Activated T-cell treated with anti-CD3 and anti-CD28 coated beads, Interleukin-2, amount 50 U/mL, for 4 hours (primary cell): ENCODE results near the gene ZNF398. TPM values are rescaled to one million over a fixed set of nuclear protein-coding genes. Genes with fewer than 3 reads are reported as not detected.

Experiments
- ATAC-seq, 2 donors: fragments of 200-7000 bp; cut with Tn5 transposase; one replicate each; pipeline ENCODE4 v1.10.0; 2021
- DNase-seq: peaks from one replicate; pipeline ENCODE4 v3.0.0-alpha.2; 2020
- H3K27me3 Mint-ChIP-seq: one replicate; pipeline ENCODE4 v1.8.0; 2021; ENCODE audit warnings: low read depth, mixed read lengths
- H3K36me3 Mint-ChIP-seq: one replicate; pipeline ENCODE4 v1.8.0; 2022; ENCODE audit warnings: mixed read lengths; ENCODE audit not compliant: insufficient read depth
- H3K4me1 Mint-ChIP-seq: one replicate; pipeline ENCODE4 v1.8.0; 2021; ENCODE audit warnings: low read depth, mixed read lengths
- H3K4me3 Mint-ChIP-seq: one replicate; pipeline ENCODE4 v1.8.0; 2021; ENCODE audit warnings: mild to moderate bottlenecking, moderate library complexity, mixed read lengths
- H3K9me3 Mint-ChIP-seq: one replicate; pipeline ENCODE4 v1.8.0; 2021; ENCODE audit warnings: mixed read lengths
- total RNA-seq, 3 donors: library from RNA; stranded (reverse); gene quantifications; one replicate each; pipeline ENCODE4 v1.2.1, GENCODE V29; 2021

The ZNF398 gene
- total RNA-seq, 3 donors from 2014 or later = 15.8 to 17.1 (median 16.3) TPM

DNA sequence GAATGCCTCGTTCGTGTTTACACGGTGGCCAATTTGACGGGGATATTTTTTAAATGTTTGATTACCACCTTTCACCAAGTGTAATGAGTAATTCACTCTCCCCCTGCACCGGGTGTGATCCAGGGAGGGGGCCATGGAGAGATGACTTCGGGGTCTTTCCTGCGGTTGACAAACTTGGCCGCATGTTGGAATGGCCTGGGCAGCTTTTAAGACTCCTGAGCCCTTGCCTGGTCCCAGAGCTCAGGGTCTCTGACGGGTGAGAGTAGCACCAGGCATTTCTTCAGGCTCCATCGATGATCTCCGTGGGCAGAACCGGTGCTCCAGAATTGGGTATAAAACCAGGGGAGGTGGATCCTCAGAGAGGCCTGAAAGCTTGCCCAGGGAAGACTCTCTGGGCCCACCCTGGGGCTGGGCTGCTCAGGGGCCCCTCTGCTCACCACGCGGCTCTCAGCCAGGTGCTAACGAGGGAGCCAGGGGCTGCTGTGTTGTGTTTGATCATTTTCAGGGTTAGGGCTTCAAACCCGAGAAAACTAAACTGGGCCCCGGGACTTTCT, 49.0 kb downstream of the ZNF398 start:
- H3K4me1 Mint-ChIP-seq = peaks cover 47% of the 10 kb centered on the region
- no peak for DNase-seq
- peak; percentile 7 for ATAC-seq

DNA sequence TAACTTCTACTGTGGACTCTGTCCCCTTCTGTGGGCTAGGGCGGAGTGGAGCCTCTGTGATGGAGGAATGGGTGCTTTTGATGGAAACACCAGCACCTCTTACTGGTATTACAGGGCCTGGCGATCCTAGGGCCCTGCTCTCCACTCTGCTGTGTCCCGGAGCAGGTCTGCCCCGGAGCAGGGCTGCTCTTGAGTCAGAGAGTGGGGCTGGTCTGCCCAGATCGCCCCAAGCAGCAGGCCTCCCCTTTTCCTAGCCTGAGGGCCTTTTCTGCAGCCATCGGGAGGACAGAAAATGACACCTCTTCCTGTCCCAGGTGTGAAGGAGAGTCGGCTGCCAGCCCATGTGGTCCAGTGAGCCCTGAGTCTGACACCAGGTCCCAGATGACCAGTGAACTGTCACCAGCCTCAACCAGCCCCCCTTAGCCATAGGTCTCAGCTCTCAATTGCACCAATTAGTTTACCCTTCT, 49.5 kb downstream of the ZNF398 start:
- ATAC-seq (no peak), DNase-seq (no peak)
- H3K9me3 Mint-ChIP-seq = no peaks in the 10 kb centered on the region
- H3K27me3 Mint-ChIP-seq = no peaks in the 10 kb centered on the region
- H3K4me3 Mint-ChIP-seq = peak overlapping the region; percentile 92
- peaks cover 45% of the 10 kb centered on the region for H3K4me1 Mint-ChIP-seq
- H3K36me3 Mint-ChIP-seq = peaks cover 28% of the 10 kb centered on the region

More for the DNA sequence above, 49.0 kb downstream of the ZNF398 start:
- Mint-ChIP-seq H3K9me3 (no peaks in the 10 kb centered on the region), H3K36me3 (peaks cover 25% of the 10 kb centered on the region), H3K27me3 (no peaks in the 10 kb centered on the region), H3K4me3 (peak overlapping the region; percentile 92)

DNA sequence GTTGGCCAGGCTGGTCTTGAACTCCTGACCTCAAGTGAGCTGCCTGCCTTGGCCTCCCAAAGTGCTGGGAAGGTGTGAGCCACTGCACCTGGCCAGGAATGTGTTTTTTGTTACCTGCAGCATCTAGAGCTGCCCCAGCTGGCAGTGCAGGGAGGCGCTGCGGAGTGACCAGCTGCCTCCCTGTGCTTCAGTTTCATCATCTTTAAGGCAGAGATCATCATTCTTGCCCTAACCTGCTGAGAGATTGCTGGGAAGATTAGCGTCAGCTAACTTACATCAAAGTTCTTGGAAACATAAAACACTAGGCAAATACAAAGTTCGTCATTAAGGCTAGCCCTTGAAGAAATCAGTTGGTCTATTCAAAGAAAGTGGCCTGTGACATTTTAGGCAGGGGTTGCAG, 50.4 kb downstream of the ZNF398 start:
- ATAC-seq = no peak
- H3K4me1 Mint-ChIP-seq = peaks cover 44% of the 10 kb centered on the region
- peaks cover 31% of the 10 kb centered on the region for H3K36me3 Mint-ChIP-seq
- H3K4me3 Mint-ChIP-seq = peak overlapping the region; percentile 92
- no peaks in the 10 kb centered on the region for H3K27me3 Mint-ChIP-seq
- H3K9me3 Mint-ChIP-seq = no peaks in the 10 kb centered on the region
- no peak for DNase-seq

DNA sequence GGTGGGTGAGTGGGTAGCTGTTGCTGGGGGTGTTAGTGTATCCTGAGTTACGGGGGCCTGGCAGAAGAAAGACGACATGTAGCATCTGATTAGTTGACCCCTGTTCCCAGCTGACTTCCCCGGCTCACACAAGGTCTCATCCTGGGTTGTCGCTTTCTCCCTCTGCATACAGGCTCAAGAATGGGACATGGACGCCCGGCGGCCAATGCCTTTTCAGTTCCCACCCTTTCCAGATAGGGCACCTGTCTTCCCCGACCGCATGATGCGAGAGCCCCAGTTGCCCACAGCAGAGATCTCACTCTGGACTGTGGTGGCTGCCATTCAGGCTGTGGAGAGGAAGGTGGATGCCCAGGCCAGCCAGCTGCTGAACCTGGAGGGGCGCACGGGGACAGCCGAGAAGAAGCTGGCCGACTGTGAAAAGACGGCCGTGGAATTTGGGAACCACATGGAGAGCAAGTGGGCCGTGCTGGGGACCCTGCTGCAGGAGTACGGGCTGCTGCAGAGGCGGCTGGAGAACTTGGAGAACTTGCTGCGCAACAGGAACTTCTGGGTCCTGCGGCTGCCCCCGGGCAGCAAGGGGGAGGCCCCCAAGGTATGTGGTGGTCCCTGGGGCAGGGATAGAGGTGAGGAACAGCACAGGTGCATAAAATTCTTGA, 51.0 kb downstream of the ZNF398 start:
- Mint-ChIP-seq H3K4me3 (peak overlapping the region; percentile 24), H3K4me1 (peaks cover 46% of the 10 kb centered on the region), H3K27me3 (no peaks in the 10 kb centered on the region), H3K9me3 (no peaks in the 10 kb centered on the region), H3K36me3 (peaks cover 37% of the 10 kb centered on the region)
- ATAC-seq (no peak), DNase-seq (no peak)

DNA sequence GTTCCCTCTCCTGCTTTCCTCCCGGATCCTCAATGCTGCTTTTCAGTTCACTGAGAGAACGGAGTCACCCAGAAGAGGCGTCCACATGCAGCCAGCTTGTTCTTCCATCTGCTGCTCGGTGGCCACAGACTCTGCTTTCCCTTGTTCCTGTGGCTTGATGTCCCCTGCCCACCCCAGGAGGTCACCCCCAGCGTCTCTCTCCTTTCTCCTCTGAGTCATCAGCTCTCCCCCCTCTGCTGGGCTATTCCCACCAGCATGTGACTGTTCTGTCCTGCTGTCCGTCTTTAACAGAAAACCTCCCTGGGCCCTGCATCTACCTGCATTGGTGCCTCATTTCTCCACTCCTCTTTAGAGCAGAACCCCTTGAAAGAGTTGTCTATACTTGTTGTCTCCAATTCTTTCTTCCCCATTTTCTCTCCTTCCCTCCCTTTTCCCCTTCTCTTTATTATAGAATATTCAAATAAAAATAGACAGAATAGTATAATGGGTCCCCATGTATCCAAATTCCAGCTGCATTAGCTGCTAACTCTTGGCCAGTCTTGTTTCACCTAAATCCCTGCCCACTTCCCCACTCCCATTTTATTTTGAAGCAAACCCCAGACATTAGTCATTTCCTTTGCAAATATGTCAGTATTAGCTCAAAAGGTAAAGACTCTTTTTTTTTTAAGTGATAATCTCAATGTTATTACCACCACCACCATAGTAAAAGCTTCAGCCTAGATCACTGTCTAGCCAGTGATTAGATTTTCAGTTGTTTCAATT, 52.2 kb downstream of the ZNF398 start:
- no peak for DNase-seq
- H3K36me3 Mint-ChIP-seq = peaks cover 46% of the 10 kb centered on the region
- H3K4me3 Mint-ChIP-seq = no peak overlapping the region
- H3K4me1 Mint-ChIP-seq = peaks cover 50% of the 10 kb centered on the region
- H3K27me3 Mint-ChIP-seq = no peaks in the 10 kb centered on the region
- no peak for ATAC-seq
- H3K9me3 Mint-ChIP-seq = no peaks in the 10 kb centered on the region

DNA sequence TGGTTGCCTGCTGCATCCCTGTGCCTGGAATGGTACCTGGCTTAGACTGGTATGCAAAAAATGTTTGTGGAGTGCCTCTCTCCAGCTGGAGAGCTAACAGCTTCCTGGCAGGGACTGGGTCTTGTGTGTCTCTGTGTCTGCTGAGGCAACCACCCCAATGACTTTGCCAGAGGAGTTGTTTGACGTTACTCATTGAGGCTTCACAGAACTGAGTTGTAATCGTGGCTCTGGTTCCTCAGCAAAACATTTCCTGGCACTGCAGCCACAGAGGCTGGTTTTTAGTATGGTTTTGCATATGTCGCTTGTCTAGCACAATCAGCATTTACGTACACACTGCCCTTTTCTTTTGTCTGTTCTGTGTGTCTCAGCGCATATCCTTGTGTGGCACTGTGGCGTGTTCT, 55.6 kb downstream of the ZNF398 start:
- no peaks in the 10 kb centered on the region for H3K27me3 Mint-ChIP-seq
- H3K4me3 Mint-ChIP-seq = no peak overlapping the region
- H3K4me1 Mint-ChIP-seq = peaks cover 36% of the 10 kb centered on the region
- no peaks in the 10 kb centered on the region for H3K9me3 Mint-ChIP-seq
- DNase-seq (no peak), ATAC-seq (peak; percentile 62 to 74)
- H3K36me3 Mint-ChIP-seq = peaks cover 62% of the 10 kb centered on the region

DNA sequence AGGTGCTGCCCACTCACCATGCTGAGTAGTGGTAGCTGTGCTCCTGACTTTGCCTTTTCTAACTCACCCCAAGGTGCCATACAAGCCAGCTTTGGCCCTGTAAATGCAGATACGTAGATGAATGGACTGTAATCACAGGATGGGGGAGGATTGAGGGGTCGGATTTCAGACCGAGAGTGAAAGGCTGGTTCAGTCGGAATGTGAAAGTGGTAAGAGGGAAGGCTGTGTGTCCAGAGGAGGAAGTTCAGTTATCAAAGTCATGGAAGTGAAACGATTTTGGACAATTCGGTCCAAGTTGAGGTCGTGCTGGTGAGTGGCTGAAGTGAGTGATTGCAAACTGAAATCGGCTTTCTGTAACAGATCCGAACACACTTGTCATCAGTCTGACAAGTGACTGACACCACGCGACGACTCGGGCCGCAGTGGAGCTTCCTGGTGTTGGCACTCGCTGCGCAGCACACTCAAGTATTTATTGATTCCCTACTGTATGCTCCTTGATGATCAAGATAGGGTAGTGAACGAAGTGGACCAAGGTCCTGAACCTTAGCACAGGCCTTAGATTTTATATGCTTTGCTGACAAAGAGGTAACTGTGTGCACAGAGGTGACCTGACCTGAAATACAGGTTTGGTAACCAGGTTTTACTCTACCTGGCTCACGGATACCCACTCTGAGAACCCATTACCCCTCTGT, 58.6 kb downstream of the ZNF398 start:
- ATAC-seq (no peak), DNase-seq (no peak)
- peaks cover 55% of the 10 kb centered on the region for H3K36me3 Mint-ChIP-seq
- H3K9me3 Mint-ChIP-seq = no peaks in the 10 kb centered on the region
- H3K4me1 Mint-ChIP-seq = peaks cover 31% of the 10 kb centered on the region
- no peak overlapping the region for H3K4me3 Mint-ChIP-seq
- no peaks in the 10 kb centered on the region for H3K27me3 Mint-ChIP-seq

DNA sequence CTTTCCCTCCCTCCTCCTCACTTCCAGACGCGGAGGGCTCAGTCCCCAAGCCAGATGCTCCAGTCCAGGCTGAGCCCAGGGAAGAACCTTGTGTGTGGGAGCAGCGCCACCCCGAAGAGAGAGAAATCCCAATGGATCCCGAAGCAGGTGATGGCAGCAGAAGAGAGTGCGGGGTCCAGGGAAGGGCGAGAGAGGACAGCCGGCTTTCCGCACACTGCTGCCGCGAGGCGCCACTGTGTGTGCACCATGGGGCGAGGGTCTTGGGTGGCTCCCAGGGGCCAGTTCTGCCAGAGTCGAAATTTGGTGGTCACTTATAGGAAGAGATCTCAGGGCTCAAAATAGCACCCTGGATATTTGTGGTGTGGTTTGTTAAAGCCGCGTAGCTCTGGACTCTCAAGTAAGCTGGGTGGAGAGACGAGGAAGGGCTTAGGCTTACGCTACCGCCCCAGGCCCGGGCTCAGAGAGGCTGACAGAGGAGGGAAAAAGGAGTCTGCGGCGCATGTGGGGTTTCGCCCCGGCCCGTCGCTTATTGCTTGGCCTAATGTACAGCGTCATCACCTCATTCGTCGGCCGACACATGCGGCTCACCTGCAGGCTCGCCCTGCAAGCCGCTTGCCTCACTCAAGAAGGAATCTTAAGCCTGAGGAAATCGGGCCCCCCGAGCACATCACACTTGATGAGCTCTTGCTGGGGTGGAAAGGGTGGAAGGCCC, 60.2 kb downstream of the ZNF398 start:
- peaks cover 24% of the 10 kb centered on the region for H3K4me1 Mint-ChIP-seq
- ATAC-seq (no peak), DNase-seq (no peak)
- no peak overlapping the region for H3K4me3 Mint-ChIP-seq
- H3K36me3 Mint-ChIP-seq = peaks cover 56% of the 10 kb centered on the region
- no peaks in the 10 kb centered on the region for H3K27me3 Mint-ChIP-seq
- H3K9me3 Mint-ChIP-seq = no peaks in the 10 kb centered on the region

DNA sequence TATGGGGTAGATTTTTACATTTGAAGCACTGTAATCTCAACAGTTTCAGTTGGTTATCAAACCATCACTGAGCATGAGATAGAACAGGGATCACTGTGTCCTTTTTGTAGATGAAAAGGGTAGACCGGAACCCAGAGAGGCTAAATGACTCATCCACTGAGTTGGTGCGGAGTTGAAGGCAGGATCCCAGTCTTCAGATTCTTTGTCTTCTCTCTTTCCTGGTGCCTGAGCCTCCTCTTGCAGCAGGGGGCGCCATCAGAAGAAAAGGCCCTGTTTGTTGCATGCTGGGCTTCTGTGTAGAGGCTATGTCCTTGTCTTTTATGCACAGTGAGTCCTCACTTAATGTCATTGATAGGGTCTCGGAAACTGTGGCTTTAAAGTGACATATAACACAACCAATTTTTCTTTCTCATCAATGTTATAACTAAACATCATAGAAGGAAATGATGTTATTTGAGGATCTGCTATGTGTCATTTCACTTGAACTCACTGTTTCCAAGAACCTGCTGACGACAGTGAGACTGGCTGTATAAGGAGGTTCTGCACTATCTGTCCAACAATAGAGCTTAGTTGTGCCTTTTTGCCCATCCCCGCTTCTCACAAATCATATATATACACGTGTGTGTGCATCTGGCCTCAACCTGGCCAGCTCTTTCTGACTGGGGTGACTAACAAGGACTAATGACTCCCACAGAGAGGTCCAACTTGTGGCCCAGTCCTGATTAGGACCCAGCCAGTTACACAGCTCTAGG, 62.4 kb downstream of the ZNF398 start:
- H3K27me3 Mint-ChIP-seq = no peaks in the 10 kb centered on the region
- DNase-seq = peak; percentile 70
- peaks cover 49% of the 10 kb centered on the region for H3K36me3 Mint-ChIP-seq
- peak overlapping the region; percentile 36 for H3K4me3 Mint-ChIP-seq
- peak; percentile 88 for ATAC-seq
- H3K9me3 Mint-ChIP-seq = no peaks in the 10 kb centered on the region
- H3K4me1 Mint-ChIP-seq = peaks cover 16% of the 10 kb centered on the region

DNA sequence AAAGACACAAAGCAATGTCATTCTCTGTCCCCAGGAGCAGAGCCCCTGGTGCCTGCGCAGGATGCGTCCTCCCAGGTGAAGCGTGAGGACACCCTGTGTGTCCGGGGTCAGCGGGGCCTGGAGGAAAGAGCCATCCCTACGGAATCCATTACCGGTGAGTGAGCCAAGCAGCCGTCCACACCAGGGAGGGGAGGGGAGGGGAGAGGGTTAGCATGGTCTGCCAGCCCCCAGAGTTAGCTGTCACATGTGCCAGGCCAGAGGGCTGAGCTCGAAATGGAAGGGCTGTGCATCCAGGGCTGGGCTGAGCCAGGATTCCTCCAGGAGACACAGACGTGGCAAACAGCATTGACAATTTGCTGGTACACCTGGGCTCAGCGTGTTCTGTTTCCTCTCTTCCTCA, 63.3 kb downstream of the ZNF398 start:
- no peak for ATAC-seq
- DNase-seq = no peak
- Mint-ChIP-seq H3K36me3 (peaks cover 48% of the 10 kb centered on the region), H3K9me3 (no peaks in the 10 kb centered on the region), H3K4me3 (no peak overlapping the region), H3K4me1 (peaks cover 16% of the 10 kb centered on the region), H3K27me3 (no peaks in the 10 kb centered on the region)

DNA sequence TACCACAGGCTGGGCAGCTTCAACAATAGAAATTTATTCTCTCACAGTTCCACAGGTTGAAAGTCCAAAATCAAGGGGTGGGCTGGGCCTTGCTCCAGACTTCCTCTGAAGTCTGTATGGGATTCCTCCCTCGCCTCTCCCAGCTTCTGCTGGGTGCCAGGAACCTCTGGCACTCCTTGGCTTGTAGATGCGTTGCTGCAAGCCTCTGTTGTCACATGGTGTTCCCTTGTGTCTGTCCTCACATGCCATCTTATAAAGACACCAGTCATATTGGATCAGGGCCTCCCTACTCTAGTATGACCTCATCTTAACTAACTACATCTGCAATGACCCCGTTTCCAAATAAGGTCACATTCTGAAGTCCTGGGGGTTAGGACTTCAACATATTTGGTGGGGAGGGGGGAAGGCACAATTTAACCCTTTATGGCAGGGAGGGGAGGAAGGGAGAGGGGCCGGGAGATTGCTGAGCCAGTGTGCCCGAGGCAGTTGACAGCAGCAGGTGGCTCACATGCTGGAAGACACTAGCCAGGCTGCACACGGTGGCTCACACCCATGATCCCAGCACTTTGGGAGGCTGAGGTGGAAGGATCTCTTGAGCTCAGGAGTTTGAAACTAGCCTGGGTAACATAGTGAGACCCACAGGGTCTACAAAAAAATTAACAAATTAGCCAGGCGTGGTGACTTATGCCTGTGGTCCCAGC, 66.9 kb downstream of the ZNF398 start:
- ATAC-seq = no peak
- H3K4me1 Mint-ChIP-seq = peaks cover 12% of the 10 kb centered on the region
- H3K9me3 Mint-ChIP-seq = no peaks in the 10 kb centered on the region
- DNase-seq = no peak
- no peak overlapping the region for H3K4me3 Mint-ChIP-seq
- peaks cover 35% of the 10 kb centered on the region for H3K36me3 Mint-ChIP-seq
- H3K27me3 Mint-ChIP-seq = no peaks in the 10 kb centered on the region

DNA sequence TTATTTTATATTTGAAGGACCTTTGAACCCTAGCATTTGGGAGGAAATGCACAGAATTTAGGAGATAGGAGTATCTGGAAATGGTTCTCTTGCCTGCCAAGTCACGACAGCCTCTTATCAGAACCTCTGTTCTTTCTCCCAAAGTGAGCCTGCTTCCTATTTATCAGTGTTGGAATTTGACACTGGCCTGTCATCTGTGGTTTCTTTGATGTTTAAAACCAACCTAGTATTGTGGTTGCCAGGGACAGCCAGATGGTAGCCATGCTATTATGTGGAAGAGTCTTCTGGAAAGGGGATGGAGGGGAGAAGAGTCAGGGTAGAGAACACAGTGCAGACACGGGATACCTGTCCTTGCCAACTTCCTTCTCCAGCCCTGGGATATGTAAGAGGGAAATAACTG, 69.1 kb downstream of the ZNF398 start:
- Mint-ChIP-seq H3K36me3 (peaks cover 34% of the 10 kb centered on the region), H3K27me3 (no peaks in the 10 kb centered on the region)

DNA sequence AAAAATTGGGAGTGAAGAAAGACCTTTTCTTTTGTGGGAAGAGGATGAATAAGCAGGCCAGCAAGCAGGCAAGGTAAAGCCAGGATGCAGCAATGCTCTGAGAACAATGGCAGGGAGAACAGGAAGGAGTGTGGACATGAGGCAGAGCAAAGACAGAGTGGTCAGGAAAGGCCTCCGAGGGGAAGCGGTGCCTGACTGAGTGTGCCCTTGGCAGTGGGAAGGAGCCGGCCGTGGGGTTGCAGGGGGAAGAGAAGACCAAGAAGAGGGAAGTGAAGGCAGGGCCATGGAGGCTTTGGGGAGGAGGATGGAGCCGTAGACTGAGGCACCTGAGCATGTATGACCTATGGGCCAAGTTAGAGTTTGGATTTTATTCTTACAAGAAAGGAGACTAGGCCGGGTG, 70.3 kb downstream of the ZNF398 start:
- peaks cover 34% of the 10 kb centered on the region for H3K36me3 Mint-ChIP-seq
- no peaks in the 10 kb centered on the region for H3K9me3 Mint-ChIP-seq
- H3K4me3 Mint-ChIP-seq = no peak overlapping the region
- ATAC-seq (no peak), DNase-seq (no peak)
- H3K27me3 Mint-ChIP-seq = no peaks in the 10 kb centered on the region
- H3K4me1 Mint-ChIP-seq = no peaks in the 10 kb centered on the region

More for the DNA sequence above, 69.1 kb downstream of the ZNF398 start:
- H3K4me3 Mint-ChIP-seq = no peak overlapping the region
- no peak for DNase-seq
- no peaks in the 10 kb centered on the region for H3K9me3 Mint-ChIP-seq
- no peak for ATAC-seq
- no peaks in the 10 kb centered on the region for H3K4me1 Mint-ChIP-seq
